ENCODE data around the gene ABLIM3. TPM values are rescaled to one million over a fixed set of nuclear protein-coding genes. Genes with fewer than 3 reads are reported as not detected.

Gene ABLIM3
- total RNA-seq, 1 experiment from 2014 or later = 70.9 TPM

DNA sequence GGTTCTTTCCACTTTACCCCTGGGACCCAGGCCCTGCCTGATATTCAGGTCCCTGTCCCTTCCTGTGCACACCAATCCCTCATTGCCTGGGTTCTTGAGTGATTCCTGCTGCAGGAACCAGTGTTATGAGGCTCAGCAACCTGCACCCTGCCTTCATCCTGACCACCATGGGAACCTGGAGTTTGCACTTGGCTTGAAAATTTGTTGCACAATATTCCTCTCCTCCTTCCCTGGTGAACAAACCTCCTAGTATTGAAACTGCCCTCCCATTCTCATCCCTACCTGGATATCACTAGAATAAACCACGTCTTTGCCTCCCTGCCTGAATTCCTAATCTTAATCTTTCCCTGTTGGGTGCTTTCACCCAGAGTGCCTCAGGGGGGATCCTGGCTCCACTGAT, 78.3 kb downstream of the ABLIM3 start:
- Mint-ChIP-seq H3K27ac (ENCODE audit: unreplicated experiment) (no peak overlapping the region), H3K4me1 (ENCODE audit: low read depth, unreplicated experiment) (no peaks in the 10 kb centered on the region), H3K27me3 (ENCODE audit: unreplicated experiment) (no peaks in the 10 kb centered on the region), H3K36me3 (ENCODE audit: insufficient read depth, unreplicated experiment) (peaks cover 49% of the 10 kb centered on the region), H3K4me3 (ENCODE audit: low read depth, unreplicated experiment) (no peak overlapping the region), H3K9me3 (ENCODE audit: low read depth, unreplicated experiment) (no peaks in the 10 kb centered on the region)
- intact Hi-C loops (cut with micrococcal nuclease; ENCODE audit: unreplicated experiment) = no loop called here
- CTCF ChIA-PET = no interaction called here
- DNase-seq = no peak
- BruUV-seq (replicated peaks) = no TSS peak
- TF ChIP-seq, protein P1, sequence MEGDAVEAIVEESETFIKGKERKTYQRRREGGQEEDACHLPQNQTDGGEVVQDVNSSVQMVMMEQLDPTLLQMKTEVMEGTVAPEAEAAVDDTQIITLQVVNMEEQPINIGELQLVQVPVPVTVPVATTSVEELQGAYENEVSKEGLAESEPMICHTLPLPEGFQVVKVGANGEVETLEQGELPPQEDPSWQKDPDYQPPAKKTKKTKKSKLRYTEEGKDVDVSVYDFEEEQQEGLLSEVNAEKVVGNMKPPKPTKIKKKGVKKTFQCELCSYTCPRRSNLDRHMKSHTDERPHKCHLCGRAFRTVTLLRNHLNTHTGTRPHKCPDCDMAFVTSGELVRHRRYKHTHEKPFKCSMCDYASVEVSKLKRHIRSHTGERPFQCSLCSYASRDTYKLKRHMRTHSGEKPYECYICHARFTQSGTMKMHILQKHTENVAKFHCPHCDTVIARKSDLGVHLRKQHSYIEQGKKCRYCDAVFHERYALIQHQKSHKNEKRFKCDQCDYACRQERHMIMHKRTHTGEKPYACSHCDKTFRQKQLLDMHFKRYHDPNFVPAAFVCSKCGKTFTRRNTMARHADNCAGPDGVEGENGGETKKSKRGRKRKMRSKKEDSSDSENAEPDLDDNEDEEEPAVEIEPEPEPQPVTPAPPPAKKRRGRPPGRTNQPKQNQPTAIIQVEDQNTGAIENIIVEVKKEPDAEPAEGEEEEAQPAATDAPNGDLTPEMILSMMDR (IDR thresholded peaks at IDR 0.05; ENCODE audit: unreplicated experiment) = no peak

DNA sequence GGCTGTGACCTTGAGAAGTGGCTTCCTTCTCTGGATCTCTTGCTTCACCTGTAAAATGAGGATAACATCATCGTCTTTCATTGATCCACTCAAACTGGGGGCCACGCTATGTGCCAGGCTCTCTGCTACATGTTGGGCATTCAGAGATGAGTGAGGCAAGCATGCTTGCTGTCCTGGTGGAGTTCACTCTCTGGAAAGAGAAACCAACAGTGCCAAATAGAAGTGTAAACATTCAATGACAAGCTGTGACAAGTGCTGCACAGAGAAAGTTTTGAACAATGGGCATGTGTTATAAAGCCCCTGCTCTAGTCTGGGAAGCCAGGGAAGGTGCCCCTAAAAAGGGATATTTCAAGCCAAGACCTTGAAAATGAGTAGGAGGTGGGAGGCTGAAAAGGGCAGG, 79.5 kb downstream of the ABLIM3 start:
- no peaks in the 10 kb centered on the region for H3K4me1 Mint-ChIP-seq (ENCODE audit: low read depth, unreplicated experiment)
- TF ChIP-seq, protein P1 (IDR thresholded peaks at IDR 0.05; ENCODE audit: unreplicated experiment) = no peak
- H3K36me3 Mint-ChIP-seq (ENCODE audit: insufficient read depth, unreplicated experiment) = peaks cover 43% of the 10 kb centered on the region
- no peaks in the 10 kb centered on the region for H3K27me3 Mint-ChIP-seq (ENCODE audit: unreplicated experiment)
- intact Hi-C loops (cut with micrococcal nuclease; ENCODE audit: unreplicated experiment) = no loop called here
- CTCF ChIA-PET = no interaction called here
- no TSS peak for BruUV-seq (replicated peaks)
- H3K27ac Mint-ChIP-seq (ENCODE audit: unreplicated experiment) = peak overlapping the region; percentile 6
- no peaks in the 10 kb centered on the region for H3K9me3 Mint-ChIP-seq (ENCODE audit: low read depth, unreplicated experiment)
- no peak overlapping the region for H3K4me3 Mint-ChIP-seq (ENCODE audit: low read depth, unreplicated experiment)
- DNase-seq = no peak

DNA sequence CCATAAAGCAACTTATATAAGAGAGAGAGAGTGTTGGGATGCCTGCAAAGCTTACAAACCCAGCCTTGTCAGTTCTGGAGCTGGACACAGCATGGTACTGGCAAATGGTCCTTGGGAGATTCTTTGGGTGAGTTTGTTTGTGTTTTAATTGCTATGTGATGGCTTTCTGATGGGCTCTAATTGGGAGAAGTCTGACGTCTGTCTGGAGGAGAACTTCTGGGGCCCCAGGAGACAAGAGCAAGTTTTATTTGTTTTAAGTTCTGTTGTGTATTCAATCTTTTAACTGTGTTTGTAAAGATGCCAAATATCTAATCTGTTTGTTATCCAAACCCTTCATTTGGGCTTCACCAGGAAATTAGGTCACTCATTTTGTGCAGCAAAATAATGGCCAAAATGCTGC, 80.0 kb downstream of the ABLIM3 start:
- no peaks in the 10 kb centered on the region for H3K27me3 Mint-ChIP-seq (ENCODE audit: unreplicated experiment)
- peak overlapping the region; percentile 6 for H3K27ac Mint-ChIP-seq (ENCODE audit: unreplicated experiment)
- BruUV-seq (replicated peaks) = no TSS peak
- H3K4me3 Mint-ChIP-seq (ENCODE audit: low read depth, unreplicated experiment) = no peak overlapping the region
- H3K9me3 Mint-ChIP-seq (ENCODE audit: low read depth, unreplicated experiment) = no peaks in the 10 kb centered on the region
- no peaks in the 10 kb centered on the region for H3K4me1 Mint-ChIP-seq (ENCODE audit: low read depth, unreplicated experiment)
- no peak for DNase-seq
- TF ChIP-seq, protein P1 (IDR thresholded peaks at IDR 0.05; ENCODE audit: unreplicated experiment) = no peak
- CTCF ChIA-PET = no interaction called here
- intact Hi-C loops (cut with micrococcal nuclease; ENCODE audit: unreplicated experiment) = no loop called here
- peaks cover 43% of the 10 kb centered on the region for H3K36me3 Mint-ChIP-seq (ENCODE audit: insufficient read depth, unreplicated experiment)

DNA sequence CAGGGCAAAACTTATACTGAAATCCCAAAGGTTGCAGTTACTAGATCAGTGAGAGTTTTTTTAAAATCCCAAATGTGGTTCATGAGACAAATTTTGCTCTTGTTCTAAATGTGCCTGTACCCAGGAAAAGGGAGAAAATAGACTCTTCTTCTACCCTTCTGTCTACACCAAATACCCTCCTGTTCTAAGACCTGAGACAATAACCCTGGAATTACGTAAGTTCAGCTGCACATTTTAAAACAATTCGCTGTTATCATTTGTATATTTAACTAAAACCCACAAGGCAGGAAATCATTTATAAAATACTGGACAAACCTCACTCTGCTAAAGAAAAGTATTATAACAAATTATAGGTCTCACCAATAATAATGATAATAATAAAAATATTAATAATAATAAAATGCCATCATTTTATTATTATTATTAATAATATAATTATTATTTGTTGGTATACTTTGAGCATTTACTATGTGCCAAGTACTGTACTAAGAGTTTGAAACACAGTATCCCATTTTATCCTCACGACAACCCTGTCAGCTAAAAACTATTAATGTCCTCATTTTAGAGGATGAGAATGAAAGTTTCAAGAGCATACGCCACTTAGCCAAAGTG, 80.5 kb downstream of the ABLIM3 start:
- Mint-ChIP-seq H3K4me1 (ENCODE audit: low read depth, unreplicated experiment) (no peaks in the 10 kb centered on the region), H3K27ac (ENCODE audit: unreplicated experiment) (peak overlapping the region; percentile 6), H3K9me3 (ENCODE audit: low read depth, unreplicated experiment) (no peaks in the 10 kb centered on the region), H3K36me3 (ENCODE audit: insufficient read depth, unreplicated experiment) (peaks cover 41% of the 10 kb centered on the region), H3K27me3 (ENCODE audit: unreplicated experiment) (no peaks in the 10 kb centered on the region), H3K4me3 (ENCODE audit: low read depth, unreplicated experiment) (no peak overlapping the region)
- TF ChIP-seq, protein P1 (IDR thresholded peaks at IDR 0.05; ENCODE audit: unreplicated experiment) = no peak
- CTCF ChIA-PET = interaction anchor here (0.6 kb wide), 1 partner anchor 366 kb away, joined by 3 read pairs; no protein-coding TSS in a partner anchor
- intact Hi-C loops (cut with micrococcal nuclease; ENCODE audit: unreplicated experiment) = no loop called here
- no peak for DNase-seq
- BruUV-seq (replicated peaks) = no TSS peak

Measured in Calu3 (cell line).